ENCODE results near the gene SPATA20.

The SPATA20 gene

GRCh38 chr17:50581316-50581715 is 34.3 kb downstream of the SPATA20 start:
- no peak for DNase-seq

- DNase-seq, result no peak
Observed at GRCh38 chr17:50582741-50583140, 35.8 kb downstream of the SPATA20 start.

- DNase-seq, result no peak
Observed at GRCh38 chr17:50583641-50584040, 36.7 kb downstream of the SPATA20 start.

- no peak for DNase-seq
Observed at GRCh38 chr17:50584116-50584515, 37.1 kb downstream of the SPATA20 start.

GRCh38 chr17:50584749-50585148 is 37.8 kb downstream of the SPATA20 start:
- no peak for DNase-seq

GRCh38 chr17:50585346-50585745 is 38.4 kb downstream of the SPATA20 start:
- DNase-seq, result no peak

- no peak for DNase-seq
Observed at GRCh38 chr17:50585891-50586290, 38.9 kb downstream of the SPATA20 start.

GRCh38 chr17:50586421-50587247 is 39.7 kb downstream of the SPATA20 start:
- DNase-seq, result no peak

GRCh38 chr17:50587571-50587970 is 40.6 kb downstream of the SPATA20 start:
- no peak for DNase-seq

GRCh38 chr17:50588391-50589049 is 41.5 kb downstream of the SPATA20 start:
- no peak for DNase-seq

- DNase-seq, result peak; percentile 70
Observed at GRCh38 chr17:50589095-50589705, 42.2 kb downstream of the SPATA20 start.

- no peak for DNase-seq
Observed at GRCh38 chr17:50590946-50591737, 44.2 kb downstream of the SPATA20 start.

GRCh38 chr17:50593321-50593720 is 46.3 kb downstream of the SPATA20 start:
- DNase-seq, result peak; percentile 66

- no peak for DNase-seq
Observed at GRCh38 chr17:50594128-50594823, 47.3 kb downstream of the SPATA20 start.

- no peak for DNase-seq
Observed at GRCh38 chr17:50594892-50595291, 47.9 kb downstream of the SPATA20 start.

GRCh38 chr17:50596191-50597037 is 49.4 kb downstream of the SPATA20 start:
- DNase-seq, result no peak

GRCh38 chr17:50598487-50598886 is 51.5 kb downstream of the SPATA20 start:
- DNase-seq, result no peak

GRCh38 chr17:50599606-50600005 is 52.6 kb downstream of the SPATA20 start:
- no peak for DNase-seq

- no peak for DNase-seq
Observed at GRCh38 chr17:50601823-50602375, 54.9 kb downstream of the SPATA20 start.

- DNase-seq, result no peak
Observed at GRCh38 chr17:50602836-50603235, 55.9 kb downstream of the SPATA20 start.

- DNase-seq, result peak; percentile 40
Observed at GRCh38 chr17:50603340-50603739, 56.4 kb downstream of the SPATA20 start.

All from NCI-H2029 (cell line).